ENCODE data around the gene CTTNBP2NL. TPM values are rescaled to one million over a fixed set of nuclear protein-coding genes. Genes with fewer than 3 reads are reported as not detected.

CTTNBP2NL gene
- total and polyA plus RNA-seq, 10 of the 15 experiments (the other 5 are each of a cell fraction or from before 2014, with no cell fraction given) = 2.1 to 11.3 (median 5.6) TPM

DNA sequence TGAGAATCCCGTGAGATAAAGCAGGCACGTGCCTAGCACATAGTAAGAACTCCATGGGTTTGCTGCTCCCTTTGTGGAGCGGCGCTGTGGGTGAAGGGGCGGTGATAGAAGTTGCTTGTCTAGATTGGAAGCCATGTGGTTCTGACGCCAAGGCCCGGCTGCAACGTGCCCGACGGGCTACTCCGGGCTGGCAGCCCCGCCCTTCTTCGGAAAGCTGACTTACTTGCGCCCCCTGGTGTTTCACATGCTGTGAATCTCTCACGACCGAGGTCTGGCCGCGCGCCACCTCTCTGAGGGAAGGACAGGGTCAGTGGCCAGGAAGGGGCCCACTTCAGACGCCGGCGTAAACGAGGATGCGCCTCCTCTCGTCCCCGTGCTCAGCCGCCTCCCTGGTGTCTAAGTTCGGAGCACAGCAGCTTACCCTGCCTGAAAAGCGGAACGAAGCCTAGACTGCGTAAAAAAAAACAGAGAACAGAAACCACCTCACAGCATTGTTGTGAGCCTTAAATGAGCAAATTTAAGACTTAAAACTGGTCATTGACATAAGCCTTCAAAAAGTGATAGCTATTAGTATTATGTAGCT lies 70.2 kb downstream of the CTTNBP2NL start (continued):
- TF ChIP-seq SP1 (IDR thresholded peaks at IDR 0.05; ENCODE audit: low read depth, low read length) (peak; percentile 18), JUND (IDR thresholded peaks at IDR 0.05; ENCODE audit: low read depth, low read length) (no peak), ZZZ3 (IDR thresholded peaks at IDR 0.05; ENCODE audit: control insufficient read depth, insufficient read length, low read depth) (no peak), SIN3A (IDR thresholded peaks at IDR 0.05; ENCODE audit: low read depth, low read length) (peak; percentile 66; the same call in 1 of the 2 replicates), TBL1XR1 (IDR thresholded peaks at IDR 0.05; ENCODE audit: low read depth, low read length) (no peak; the same call in 1 of the 2 replicates), CHD4 (IDR thresholded peaks at IDR 0.05) (no peak), RAD21 (IDR thresholded peaks at IDR 0.05; ENCODE audit: insufficient read depth, low read depth, low read length) (peak; percentile 72), SRF (IDR thresholded peaks at IDR 0.05; ENCODE audit: low read depth in 2 of 2, low read length in 2 of 2) (0 out of 4 replicates have a peak, but pooled peaks of 1 of the 2 experiments have one; percentile 49)
- TF ChIP-seq, protein P1, sequence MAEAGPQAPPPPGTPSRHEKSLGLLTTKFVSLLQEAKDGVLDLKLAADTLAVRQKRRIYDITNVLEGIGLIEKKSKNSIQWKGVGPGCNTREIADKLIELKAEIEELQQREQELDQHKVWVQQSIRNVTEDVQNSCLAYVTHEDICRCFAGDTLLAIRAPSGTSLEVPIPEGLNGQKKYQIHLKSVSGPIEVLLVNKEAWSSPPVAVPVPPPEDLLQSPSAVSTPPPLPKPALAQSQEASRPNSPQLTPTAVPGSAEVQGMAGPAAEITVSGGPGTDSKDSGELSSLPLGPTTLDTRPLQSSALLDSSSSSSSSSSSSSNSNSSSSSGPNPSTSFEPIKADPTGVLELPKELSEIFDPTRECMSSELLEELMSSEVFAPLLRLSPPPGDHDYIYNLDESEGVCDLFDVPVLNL (IDR thresholded peaks at IDR 0.05; ENCODE audit: low read depth, low read length) = no peak
- TF ChIP-seq, protein P2, sequence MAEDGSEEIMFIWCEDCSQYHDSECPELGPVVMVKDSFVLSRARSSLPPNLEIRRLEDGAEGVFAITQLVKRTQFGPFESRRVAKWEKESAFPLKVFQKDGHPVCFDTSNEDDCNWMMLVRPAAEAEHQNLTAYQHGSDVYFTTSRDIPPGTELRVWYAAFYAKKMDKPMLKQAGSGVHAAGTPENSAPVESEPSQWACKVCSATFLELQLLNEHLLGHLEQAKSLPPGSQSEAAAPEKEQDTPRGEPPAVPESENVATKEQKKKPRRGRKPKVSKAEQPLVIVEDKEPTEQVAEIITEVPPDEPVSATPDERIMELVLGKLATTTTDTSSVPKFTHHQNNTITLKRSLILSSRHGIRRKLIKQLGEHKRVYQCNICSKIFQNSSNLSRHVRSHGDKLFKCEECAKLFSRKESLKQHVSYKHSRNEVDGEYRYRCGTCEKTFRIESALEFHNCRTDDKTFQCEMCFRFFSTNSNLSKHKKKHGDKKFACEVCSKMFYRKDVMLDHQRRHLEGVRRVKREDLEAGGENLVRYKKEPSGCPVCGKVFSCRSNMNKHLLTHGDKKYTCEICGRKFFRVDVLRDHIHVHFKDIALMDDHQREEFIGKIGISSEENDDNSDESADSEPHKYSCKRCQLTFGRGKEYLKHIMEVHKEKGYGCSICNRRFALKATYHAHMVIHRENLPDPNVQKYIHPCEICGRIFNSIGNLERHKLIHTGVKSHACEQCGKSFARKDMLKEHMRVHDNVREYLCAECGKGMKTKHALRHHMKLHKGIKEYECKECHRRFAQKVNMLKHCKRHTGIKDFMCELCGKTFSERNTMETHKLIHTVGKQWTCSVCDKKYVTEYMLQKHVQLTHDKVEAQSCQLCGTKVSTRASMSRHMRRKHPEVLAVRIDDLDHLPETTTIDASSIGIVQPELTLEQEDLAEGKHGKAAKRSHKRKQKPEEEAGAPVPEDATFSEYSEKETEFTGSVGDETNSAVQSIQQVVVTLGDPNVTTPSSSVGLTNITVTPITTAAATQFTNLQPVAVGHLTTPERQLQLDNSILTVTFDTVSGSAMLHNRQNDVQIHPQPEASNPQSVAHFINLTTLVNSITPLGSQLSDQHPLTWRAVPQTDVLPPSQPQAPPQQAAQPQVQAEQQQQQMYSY (CRISPR knock-in tag; IDR thresholded peaks at IDR 0.05) = no peak
- TF ChIP-seq, protein P3, sequence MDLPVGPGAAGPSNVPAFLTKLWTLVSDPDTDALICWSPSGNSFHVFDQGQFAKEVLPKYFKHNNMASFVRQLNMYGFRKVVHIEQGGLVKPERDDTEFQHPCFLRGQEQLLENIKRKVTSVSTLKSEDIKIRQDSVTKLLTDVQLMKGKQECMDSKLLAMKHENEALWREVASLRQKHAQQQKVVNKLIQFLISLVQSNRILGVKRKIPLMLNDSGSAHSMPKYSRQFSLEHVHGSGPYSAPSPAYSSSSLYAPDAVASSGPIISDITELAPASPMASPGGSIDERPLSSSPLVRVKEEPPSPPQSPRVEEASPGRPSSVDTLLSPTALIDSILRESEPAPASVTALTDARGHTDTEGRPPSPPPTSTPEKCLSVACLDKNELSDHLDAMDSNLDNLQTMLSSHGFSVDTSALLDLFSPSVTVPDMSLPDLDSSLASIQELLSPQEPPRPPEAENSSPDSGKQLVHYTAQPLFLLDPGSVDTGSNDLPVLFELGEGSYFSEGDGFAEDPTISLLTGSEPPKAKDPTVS (IDR thresholded peaks at IDR 0.05; ENCODE audit: low read depth, low read length) = no peak
- TF ChIP-seq, protein P4, sequence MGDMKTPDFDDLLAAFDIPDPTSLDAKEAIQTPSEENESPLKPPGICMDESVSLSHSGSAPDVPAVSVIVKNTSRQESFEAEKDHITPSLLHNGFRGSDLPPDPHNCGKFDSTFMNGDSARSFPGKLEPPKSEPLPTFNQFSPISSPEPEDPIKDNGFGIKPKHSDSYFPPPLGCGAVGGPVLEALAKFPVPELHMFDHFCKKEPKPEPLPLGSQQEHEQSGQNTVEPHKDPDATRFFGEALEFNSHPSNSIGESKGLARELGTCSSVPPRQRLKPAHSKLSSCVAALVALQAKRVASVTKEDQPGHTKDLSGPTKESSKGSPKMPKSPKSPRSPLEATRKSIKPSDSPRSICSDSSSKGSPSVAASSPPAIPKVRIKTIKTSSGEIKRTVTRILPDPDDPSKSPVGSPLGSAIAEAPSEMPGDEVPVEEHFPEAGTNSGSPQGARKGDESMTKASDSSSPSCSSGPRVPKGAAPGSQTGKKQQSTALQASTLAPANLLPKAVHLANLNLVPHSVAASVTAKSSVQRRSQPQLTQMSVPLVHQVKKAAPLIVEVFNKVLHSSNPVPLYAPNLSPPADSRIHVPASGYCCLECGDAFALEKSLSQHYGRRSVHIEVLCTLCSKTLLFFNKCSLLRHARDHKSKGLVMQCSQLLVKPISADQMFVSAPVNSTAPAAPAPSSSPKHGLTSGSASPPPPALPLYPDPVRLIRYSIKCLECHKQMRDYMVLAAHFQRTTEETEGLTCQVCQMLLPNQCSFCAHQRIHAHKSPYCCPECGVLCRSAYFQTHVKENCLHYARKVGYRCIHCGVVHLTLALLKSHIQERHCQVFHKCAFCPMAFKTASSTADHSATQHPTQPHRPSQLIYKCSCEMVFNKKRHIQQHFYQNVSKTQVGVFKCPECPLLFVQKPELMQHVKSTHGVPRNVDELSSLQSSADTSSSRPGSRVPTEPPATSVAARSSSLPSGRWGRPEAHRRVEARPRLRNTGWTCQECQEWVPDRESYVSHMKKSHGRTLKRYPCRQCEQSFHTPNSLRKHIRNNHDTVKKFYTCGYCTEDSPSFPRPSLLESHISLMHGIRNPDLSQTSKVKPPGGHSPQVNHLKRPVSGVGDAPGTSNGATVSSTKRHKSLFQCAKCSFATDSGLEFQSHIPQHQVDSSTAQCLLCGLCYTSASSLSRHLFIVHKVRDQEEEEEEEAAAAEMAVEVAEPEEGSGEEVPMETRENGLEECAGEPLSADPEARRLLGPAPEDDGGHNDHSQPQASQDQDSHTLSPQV (IDR thresholded peaks at IDR 0.05) = peak; percentile 89; the same call in 1 of the 2 replicates
- TF ChIP-seq, protein P5, sequence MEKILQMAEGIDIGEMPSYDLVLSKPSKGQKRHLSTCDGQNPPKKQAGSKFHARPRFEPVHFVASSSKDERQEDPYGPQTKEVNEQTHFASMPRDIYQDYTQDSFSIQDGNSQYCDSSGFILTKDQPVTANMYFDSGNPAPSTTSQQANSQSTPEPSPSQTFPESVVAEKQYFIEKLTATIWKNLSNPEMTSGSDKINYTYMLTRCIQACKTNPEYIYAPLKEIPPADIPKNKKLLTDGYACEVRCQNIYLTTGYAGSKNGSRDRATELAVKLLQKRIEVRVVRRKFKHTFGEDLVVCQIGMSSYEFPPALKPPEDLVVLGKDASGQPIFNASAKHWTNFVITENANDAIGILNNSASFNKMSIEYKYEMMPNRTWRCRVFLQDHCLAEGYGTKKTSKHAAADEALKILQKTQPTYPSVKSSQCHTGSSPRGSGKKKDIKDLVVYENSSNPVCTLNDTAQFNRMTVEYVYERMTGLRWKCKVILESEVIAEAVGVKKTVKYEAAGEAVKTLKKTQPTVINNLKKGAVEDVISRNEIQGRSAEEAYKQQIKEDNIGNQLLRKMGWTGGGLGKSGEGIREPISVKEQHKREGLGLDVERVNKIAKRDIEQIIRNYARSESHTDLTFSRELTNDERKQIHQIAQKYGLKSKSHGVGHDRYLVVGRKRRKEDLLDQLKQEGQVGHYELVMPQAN (conservative IDR thresholded peaks at IDR 0.05) = peak; percentile 45; the same call in 1 of the 2 replicates
- TF ChIP-seq, protein P6, sequence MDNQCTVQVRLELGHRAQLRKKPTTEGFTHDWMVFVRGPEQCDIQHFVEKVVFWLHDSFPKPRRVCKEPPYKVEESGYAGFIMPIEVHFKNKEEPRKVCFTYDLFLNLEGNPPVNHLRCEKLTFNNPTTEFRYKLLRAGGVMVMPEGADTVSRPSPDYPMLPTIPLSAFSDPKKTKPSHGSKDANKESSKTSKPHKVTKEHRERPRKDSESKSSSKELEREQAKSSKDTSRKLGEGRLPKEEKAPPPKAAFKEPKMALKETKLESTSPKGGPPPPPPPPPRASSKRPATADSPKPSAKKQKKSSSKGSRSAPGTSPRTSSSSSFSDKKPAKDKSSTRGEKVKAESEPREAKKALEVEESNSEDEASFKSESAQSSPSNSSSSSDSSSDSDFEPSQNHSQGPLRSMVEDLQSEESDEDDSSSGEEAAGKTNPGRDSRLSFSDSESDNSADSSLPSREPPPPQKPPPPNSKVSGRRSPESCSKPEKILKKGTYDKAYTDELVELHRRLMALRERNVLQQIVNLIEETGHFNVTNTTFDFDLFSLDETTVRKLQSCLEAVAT (IDR thresholded peaks at IDR 0.05) = peak; percentile 73
